ENCODE data around the gene MTSS2.

DNA sequence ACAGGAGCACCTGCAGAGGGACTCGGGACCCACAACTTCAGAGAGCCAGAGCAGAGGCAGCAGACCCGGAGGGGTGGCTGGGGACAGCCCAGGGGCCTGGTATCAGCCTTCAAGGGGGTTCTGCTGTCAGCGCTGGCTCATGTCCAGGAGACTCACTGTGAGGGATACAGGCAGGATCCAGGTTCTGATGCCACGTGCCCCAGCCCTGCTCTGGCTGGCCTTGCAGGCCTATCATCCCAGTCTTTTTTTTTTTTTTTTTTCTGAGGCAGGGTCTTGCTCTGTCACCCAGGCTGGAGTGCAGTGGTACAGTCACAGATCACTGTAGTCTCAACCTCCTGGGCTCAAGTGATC, 9.0 kb upstream of the MTSS2 start:
- TF ChIP-seq, protein P1, sequence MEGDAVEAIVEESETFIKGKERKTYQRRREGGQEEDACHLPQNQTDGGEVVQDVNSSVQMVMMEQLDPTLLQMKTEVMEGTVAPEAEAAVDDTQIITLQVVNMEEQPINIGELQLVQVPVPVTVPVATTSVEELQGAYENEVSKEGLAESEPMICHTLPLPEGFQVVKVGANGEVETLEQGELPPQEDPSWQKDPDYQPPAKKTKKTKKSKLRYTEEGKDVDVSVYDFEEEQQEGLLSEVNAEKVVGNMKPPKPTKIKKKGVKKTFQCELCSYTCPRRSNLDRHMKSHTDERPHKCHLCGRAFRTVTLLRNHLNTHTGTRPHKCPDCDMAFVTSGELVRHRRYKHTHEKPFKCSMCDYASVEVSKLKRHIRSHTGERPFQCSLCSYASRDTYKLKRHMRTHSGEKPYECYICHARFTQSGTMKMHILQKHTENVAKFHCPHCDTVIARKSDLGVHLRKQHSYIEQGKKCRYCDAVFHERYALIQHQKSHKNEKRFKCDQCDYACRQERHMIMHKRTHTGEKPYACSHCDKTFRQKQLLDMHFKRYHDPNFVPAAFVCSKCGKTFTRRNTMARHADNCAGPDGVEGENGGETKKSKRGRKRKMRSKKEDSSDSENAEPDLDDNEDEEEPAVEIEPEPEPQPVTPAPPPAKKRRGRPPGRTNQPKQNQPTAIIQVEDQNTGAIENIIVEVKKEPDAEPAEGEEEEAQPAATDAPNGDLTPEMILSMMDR (conservative IDR thresholded peaks at IDR 0.05; ENCODE audit: low read depth, low read length) = no peak
- TF ChIP-seq RAD21 (IDR thresholded peaks at IDR 0.05; ENCODE audit: low read length) = no peak
- no peak for TF ChIP-seq MAFK (IDR thresholded peaks at IDR 0.05; ENCODE audit: low read depth, low read length)
- no peak for TF ChIP-seq BHLHE40 (IDR thresholded peaks at IDR 0.05; ENCODE audit: low read depth, low read length)
- TF ChIP-seq POLR2A (IDR thresholded peaks at IDR 0.05; ENCODE audit: low read depth, low read length) = no peak
- TF ChIP-seq RFX5 (IDR thresholded peaks at IDR 0.05; ENCODE audit: low read depth, low read length) = no peak
- TF ChIP-seq, protein P2, sequence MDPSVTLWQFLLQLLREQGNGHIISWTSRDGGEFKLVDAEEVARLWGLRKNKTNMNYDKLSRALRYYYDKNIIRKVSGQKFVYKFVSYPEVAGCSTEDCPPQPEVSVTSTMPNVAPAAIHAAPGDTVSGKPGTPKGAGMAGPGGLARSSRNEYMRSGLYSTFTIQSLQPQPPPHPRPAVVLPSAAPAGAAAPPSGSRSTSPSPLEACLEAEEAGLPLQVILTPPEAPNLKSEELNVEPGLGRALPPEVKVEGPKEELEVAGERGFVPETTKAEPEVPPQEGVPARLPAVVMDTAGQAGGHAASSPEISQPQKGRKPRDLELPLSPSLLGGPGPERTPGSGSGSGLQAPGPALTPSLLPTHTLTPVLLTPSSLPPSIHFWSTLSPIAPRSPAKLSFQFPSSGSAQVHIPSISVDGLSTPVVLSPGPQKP (IDR thresholded peaks at IDR 0.05; ENCODE audit: borderline replicate concordance, low read depth, low read length) = no peak
- no peak for TF ChIP-seq MAZ (IDR thresholded peaks at IDR 0.05; ENCODE audit: borderline replicate concordance, low read depth, low read length)
- TF ChIP-seq SMC3 (IDR thresholded peaks at IDR 0.05; ENCODE audit: low read depth, low read length) = no peak
- TF ChIP-seq, protein P3, sequence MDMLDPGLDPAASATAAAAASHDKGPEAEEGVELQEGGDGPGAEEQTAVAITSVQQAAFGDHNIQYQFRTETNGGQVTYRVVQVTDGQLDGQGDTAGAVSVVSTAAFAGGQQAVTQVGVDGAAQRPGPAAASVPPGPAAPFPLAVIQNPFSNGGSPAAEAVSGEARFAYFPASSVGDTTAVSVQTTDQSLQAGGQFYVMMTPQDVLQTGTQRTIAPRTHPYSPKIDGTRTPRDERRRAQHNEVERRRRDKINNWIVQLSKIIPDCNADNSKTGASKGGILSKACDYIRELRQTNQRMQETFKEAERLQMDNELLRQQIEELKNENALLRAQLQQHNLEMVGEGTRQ (IDR thresholded peaks at IDR 0.05; ENCODE audit: low read depth, low read length) = no peak
- no peak for TF ChIP-seq NFE2L2 (IDR thresholded peaks at IDR 0.05; ENCODE audit: low read depth, low read length)

Data from IMR-90 (cell line).